CD14-positive monocyte (primary cell): ENCODE data around the gene C20orf173. TPM values are rescaled to one million over a fixed set of nuclear protein-coding genes. Genes with fewer than 3 reads are reported as not detected.

Source experiments
- DNase-seq, 3 donors: peaks; one replicate each; pipeline ENCODE4 v3.0.0-alpha.2; 2011 to 2022
- H2AFZ ChIP-seq: 2 replicates; pipeline ENCODE4 v1.6.0; 2012; ENCODE audit warnings: mild to moderate bottlenecking, low read depth, low read length, inconsistent platforms; ENCODE audit not compliant: insufficient read depth, poor library complexity, severe bottlenecking
- H3K27ac ChIP-seq, 2 donors: 1 replicate in 1 of 2; 2 replicates in 1 of 2; pipeline ENCODE4 v1.5.1; 2012 to 2013; ENCODE audit warnings: low read length in 2 of 2, control low read depth in 1 of 2, inconsistent platforms in 1 of 2, low read depth in 1 of 2, mild to moderate bottlenecking in 1 of 2
- H3K27me3 ChIP-seq, 2 donors: one replicate each; pipeline versions ENCODE4 v1.6.0 to v1.6.1; 2011 to 2013; ENCODE audit warnings: low read length in 2 of 2; ENCODE audit not compliant: control insufficient read depth in 2 of 2, insufficient read depth in 2 of 2
- H3K36me3 ChIP-seq, 2 donors: replicated peaks in 1 of 2; 1 replicate in 1 of 2; 2 replicates in 1 of 2; pipeline versions ENCODE4 v1.5.1 to v1.6.1; 2012 to 2013; ENCODE audit warnings: low read length in 2 of 2, control low read depth in 1 of 2, inconsistent platforms in 1 of 2, mild to moderate bottlenecking in 1 of 2; ENCODE audit not compliant: insufficient read depth in 2 of 2, control insufficient read depth in 1 of 2
- H3K4me1 ChIP-seq, 2 donors: 1 replicate in 1 of 2; 2 replicates in 1 of 2; pipeline versions ENCODE4 v1.5.1 to v1.6.1; 2012 to 2013; ENCODE audit warnings: low read length in 2 of 2, control low read depth in 1 of 2, inconsistent platforms in 1 of 2, mild to moderate bottlenecking in 1 of 2, moderate library complexity in 1 of 2; ENCODE audit not compliant: insufficient read depth in 2 of 2, control insufficient read depth in 1 of 2
- H3K4me2 ChIP-seq: replicated peaks from 2 replicates; pipeline ENCODE3; 2012; ENCODE audit warnings: low read length, moderate library complexity, mild to moderate bottlenecking; ENCODE audit not compliant: poor library complexity, severe bottlenecking; ENCODE audit errors: extremely low read depth
- H3K4me3 ChIP-seq, 3 experiments: fragments of 200-600 bp in 1 of 3; sonication (generic) in 1 of 3; replicated peaks in 1 of 3; 1 replicate in 2 of 3; 2 replicates in 1 of 3; pipeline ENCODE4 v1.5.1; 2011 to 2013; ENCODE audit warnings: low read length in 3 of 3, mild to moderate bottlenecking in 3 of 3, control low read depth in 2 of 3, low read depth in 2 of 3, inconsistent platforms in 1 of 3, moderate library complexity in 1 of 3
- H3K79me2 ChIP-seq: 2 replicates; pipeline ENCODE4 v1.6.0; 2012; ENCODE audit warnings: mild to moderate bottlenecking, control low read depth, inconsistent platforms, low read length, moderate library complexity; ENCODE audit not compliant: insufficient read depth
- H3K9ac ChIP-seq: 2 replicates; pipeline ENCODE4 v1.6.0; 2017; ENCODE audit warnings: low read length, mild to moderate bottlenecking; ENCODE audit not compliant: insufficient read depth, poor library complexity, severe bottlenecking
- H3K9me3 ChIP-seq, 2 donors: replicated peaks in 1 of 2; 1 replicate in 1 of 2; 2 replicates in 1 of 2; pipeline versions ENCODE4 v1.5.1 to v1.6.1; 2012 to 2013; ENCODE audit warnings: low read length in 2 of 2, control low read depth in 1 of 2; ENCODE audit not compliant: control insufficient read depth in 1 of 2, insufficient read depth in 1 of 2
- H4K20me1 ChIP-seq: 2 replicates; pipeline ENCODE4 v1.6.0; 2012; ENCODE audit warnings: mild to moderate bottlenecking, low read length, control low read depth, moderate library complexity; ENCODE audit not compliant: insufficient read depth
- H3K27ac Mint-ChIP-seq, 7 donors: one replicate each; pipeline ENCODE4 v1.8.0; 2020; ENCODE audit warnings: mild to moderate bottlenecking in 7 of 7, mixed read lengths in 7 of 7, moderate library complexity in 6 of 7, inconsistent platforms in 2 of 7
- H3K27me3 Mint-ChIP-seq, 3 donors: one replicate each; pipeline ENCODE4 v1.8.0; 2021 to 2022; ENCODE audit warnings: low read depth in 3 of 3, mild to moderate bottlenecking in 3 of 3, mixed read lengths in 3 of 3, moderate library complexity in 3 of 3, inconsistent platforms in 1 of 3
- H3K36me3 Mint-ChIP-seq, 2 donors: one replicate each; pipeline ENCODE4 v1.8.0; 2020; ENCODE audit warnings: mixed read lengths in 2 of 2, inconsistent platforms in 1 of 2, mild to moderate bottlenecking in 1 of 2
- H3K4me1 Mint-ChIP-seq: one replicate; pipeline ENCODE4 v1.8.0; 2020; ENCODE audit warnings: mild to moderate bottlenecking, mixed read lengths
- H3K4me3 Mint-ChIP-seq, 2 donors: one replicate each; pipeline ENCODE4 v1.8.0; 2020; ENCODE audit warnings: mild to moderate bottlenecking in 2 of 2, mixed read lengths in 2 of 2, moderate library complexity in 1 of 2
- H3K9me3 Mint-ChIP-seq, 7 donors: one replicate each; pipeline ENCODE4 v1.8.0; 2020 to 2022; ENCODE audit warnings: mixed read lengths in 7 of 7, mild to moderate bottlenecking in 6 of 7, moderate library complexity in 6 of 7, inconsistent platforms in 2 of 7
- WGBS: methylation state at CpG from one replicate; pipeline ENCODE4 v1.1.5; 2013; ENCODE audit warnings: missing lambda C conversion rate; ENCODE audit not compliant: insufficient coverage; 5-methylcytosine and 5-hydroxymethylcytosine counted together
- intact Hi-C, 2 donors: fragments of 100-400 bp; cut with micrococcal nuclease; formaldehyde crosslinking; loops; one replicate each; pipeline versions ENCODE4 v1.15.0 to v1.15.1; 2023
- polyA plus RNA-seq, 3 donors: library from polyadenylated mRNA; depleted of rRNA in 1 of 3; unstranded in 2 of 3; stranded (reverse) in 1 of 3; fragments of 300-500 nt in 2 of 3; fragments of >200 nt in 1 of 3; fragmentation: Illumina TruSeq in 2 of 3; gene quantifications; 1 replicate in 2 of 3; 2 replicates in 1 of 3; pipeline ENCODE4 v1.2.3, GENCODE V29; 2012 to 2021
- TF ChIP-seq, protein P1 (sequence below): fragments of 200-600 bp; IDR thresholded peaks from one replicate; pipeline ENCODE4 v1.8.0; 2022; ENCODE audit warnings: antibody characterized with exemption, mild to moderate bottlenecking

C20orf173 gene
- polyA plus RNA-seq, 3 donors, result not detected

DNA sequence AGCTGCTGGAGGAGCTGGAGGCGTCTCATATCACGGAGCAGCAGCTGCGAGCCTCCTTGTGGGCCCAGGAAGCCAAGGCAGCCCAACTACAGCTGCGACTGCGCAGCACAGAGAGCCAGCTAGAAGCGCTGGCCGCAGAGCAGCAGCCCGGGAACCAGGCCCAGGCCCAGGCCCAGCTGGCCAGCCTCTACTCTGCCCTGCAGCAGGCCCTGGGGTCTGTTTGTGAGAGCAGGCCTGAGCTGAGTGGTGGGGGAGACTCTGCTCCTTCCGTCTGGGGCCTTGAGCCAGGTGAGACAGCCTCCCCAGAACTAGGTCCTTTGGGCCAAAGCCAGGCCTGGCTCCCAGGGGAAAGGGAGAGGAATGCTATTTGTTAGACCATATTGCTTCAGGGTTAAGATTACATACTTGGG is 31.7 kb downstream of the C20orf173 start:
- no peaks in the 10 kb centered on the region for H3K9me3 ChIP-seq
- H3K4me1 ChIP-seq, result no peaks in the 10 kb centered on the region
- no peaks in the 10 kb centered on the region for H3K79me2 ChIP-seq
- no peak overlapping the region for H3K27ac ChIP-seq
- H3K27me3 Mint-ChIP-seq, result no peaks in the 10 kb centered on the region
- peaks cover 90 to 97% of the 10 kb centered on the region in 2 donors for H3K36me3 Mint-ChIP-seq
- no peaks in the 10 kb centered on the region for H3K9me3 Mint-ChIP-seq
- H3K27ac Mint-ChIP-seq, result no peak overlapping the region
- H2AFZ ChIP-seq, result no peak overlapping the region
- WGBS, result over 99% methylated on average over 9 of the region's 9 CpGs
- TF ChIP-seq, protein P1, sequence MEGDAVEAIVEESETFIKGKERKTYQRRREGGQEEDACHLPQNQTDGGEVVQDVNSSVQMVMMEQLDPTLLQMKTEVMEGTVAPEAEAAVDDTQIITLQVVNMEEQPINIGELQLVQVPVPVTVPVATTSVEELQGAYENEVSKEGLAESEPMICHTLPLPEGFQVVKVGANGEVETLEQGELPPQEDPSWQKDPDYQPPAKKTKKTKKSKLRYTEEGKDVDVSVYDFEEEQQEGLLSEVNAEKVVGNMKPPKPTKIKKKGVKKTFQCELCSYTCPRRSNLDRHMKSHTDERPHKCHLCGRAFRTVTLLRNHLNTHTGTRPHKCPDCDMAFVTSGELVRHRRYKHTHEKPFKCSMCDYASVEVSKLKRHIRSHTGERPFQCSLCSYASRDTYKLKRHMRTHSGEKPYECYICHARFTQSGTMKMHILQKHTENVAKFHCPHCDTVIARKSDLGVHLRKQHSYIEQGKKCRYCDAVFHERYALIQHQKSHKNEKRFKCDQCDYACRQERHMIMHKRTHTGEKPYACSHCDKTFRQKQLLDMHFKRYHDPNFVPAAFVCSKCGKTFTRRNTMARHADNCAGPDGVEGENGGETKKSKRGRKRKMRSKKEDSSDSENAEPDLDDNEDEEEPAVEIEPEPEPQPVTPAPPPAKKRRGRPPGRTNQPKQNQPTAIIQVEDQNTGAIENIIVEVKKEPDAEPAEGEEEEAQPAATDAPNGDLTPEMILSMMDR, result no peak
- no peak overlapping the region for H3K4me3 Mint-ChIP-seq
- H3K36me3 ChIP-seq, result peaks cover 81 to 98% of the 10 kb centered on the region in 2 donors
- H3K4me3 ChIP-seq, result no peak overlapping the region
- H3K27me3 ChIP-seq, result no peaks in the 10 kb centered on the region
- H3K9ac ChIP-seq, result no peak overlapping the region
- intact Hi-C loops, result no loop called here
- H3K4me2 ChIP-seq, result no peak overlapping the region
- H3K4me1 Mint-ChIP-seq, result peaks cover 8% of the 10 kb centered on the region
- no peak for DNase-seq
- H4K20me1 ChIP-seq, result no peaks in the 10 kb centered on the region

DNA sequence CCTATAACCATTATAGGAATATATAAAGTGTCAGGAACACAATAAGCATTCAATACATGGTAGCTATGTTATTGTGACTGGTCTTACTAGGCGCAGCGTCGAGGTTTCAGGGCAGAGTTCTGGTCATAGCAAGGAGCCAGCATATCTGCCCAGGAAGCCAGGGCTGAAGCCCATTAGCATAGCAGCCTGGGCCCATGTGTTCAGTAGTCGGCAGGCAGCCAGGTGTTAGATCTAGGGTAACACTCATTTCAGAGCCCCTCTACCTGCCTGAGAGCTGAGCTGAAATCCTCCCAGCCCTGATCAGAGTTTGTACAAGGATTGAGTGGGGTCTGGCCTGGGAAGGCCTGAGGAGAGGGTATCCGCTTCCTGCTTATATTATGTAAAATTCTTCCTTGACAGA is 32.1 kb downstream of the C20orf173 start:
- whole genome bisulfite sequencing, result 100% methylated on average over 1 of the region's 5 CpGs
- peaks cover 2% of the 10 kb centered on the region for H3K79me2 ChIP-seq
- peaks cover 76 to 93% of the 10 kb centered on the region in 2 donors for H3K36me3 ChIP-seq
- H3K4me2 ChIP-seq, result no peak overlapping the region
- no peaks in the 10 kb centered on the region for H3K27me3 Mint-ChIP-seq
- H3K4me3 Mint-ChIP-seq, result no peak overlapping the region
- H3K27ac ChIP-seq, result no peak overlapping the region
- no peak overlapping the region for H3K27ac Mint-ChIP-seq
- no peak overlapping the region for H3K9ac ChIP-seq
- H3K27me3 ChIP-seq, result no peaks in the 10 kb centered on the region
- intact Hi-C loops, result no loop called here
- H2AFZ ChIP-seq, result no peak overlapping the region
- TF ChIP-seq, protein P1, result no peak
- H3K4me1 Mint-ChIP-seq, result peaks cover 7% of the 10 kb centered on the region
- H3K9me3 Mint-ChIP-seq, result no peaks in the 10 kb centered on the region
- no peak for DNase-seq
- peaks cover 2% of the 10 kb centered on the region in 2 donors for H3K4me1 ChIP-seq
- H3K9me3 ChIP-seq, result no peaks in the 10 kb centered on the region
- no peak overlapping the region for H3K4me3 ChIP-seq
- H3K36me3 Mint-ChIP-seq, result peaks cover 87 to 92% of the 10 kb centered on the region in 2 donors
- H4K20me1 ChIP-seq, result no peaks in the 10 kb centered on the region
